Hematopoietic multipotent progenitor cell treated with erythropoietin and hydrocortisone succinate and interleukin-3 and kit ligand, for 6 days (in vitro differentiated cells): ENCODE data around the gene CCNO.

Experiments used
- DNase-seq: peaks from one replicate; pipeline ENCODE4 v3.0.0-alpha.2; 2015

CCNO gene, protein sequence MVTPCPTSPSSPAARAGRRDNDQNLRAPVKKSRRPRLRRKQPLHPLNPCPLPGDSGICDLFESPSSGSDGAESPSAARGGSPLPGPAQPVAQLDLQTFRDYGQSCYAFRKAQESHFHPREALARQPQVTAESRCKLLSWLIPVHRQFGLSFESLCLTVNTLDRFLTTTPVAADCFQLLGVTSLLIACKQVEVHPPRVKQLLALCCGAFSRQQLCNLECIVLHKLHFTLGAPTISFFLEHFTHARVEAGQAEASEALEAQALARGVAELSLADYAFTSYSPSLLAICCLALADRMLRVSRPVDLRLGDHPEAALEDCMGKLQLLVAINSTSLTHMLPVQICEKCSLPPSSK

DNA sequence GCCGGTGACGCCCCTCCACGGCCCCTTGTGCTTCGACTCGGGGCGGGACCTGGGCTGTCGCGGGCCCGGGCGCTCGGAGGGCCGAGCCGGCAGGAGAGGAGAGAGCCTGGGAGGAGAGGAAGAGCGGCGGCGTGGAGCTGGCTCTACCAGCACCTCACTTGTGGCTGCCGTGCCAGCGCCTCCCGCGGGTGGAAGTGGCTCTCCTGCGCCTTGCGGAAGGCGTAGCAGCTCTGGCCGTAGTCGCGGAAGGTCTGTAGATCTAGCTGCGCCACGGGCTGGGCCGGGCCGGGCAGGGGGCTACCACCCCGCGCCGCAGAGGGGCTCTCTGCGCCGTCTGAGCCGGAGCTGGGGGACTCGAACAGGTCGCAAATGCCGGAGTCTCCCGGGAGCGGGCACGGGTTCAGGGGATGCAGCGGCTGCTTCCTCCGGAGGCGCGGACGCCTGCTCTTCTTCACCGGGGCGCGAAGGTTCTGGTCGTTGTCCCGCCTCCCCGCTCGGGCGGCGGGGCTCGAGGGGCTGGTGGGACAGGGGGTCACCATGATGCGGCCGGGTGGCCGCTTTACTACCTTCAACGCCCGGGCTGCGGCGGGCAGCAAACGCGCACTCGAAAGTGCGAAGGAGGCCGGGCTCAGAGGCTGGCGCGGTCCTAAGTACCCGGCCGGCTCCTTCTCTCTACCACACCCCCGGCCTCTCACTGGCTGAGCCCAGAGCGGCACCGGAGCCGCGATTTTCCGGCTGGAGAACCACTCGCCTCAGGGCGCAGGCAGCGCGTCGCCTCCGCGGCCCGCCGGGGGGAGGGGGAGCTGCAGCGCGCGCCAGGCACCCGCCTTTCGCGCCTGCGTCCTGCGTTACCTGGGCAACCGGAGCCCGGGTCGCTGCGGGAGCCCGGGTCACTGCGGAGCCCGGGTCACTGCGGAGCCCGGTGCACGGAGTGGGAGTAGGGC is at the start of gene CCNO:
Gene CCNO, minus strand, starts transcription at position 624 of the 944 bp plus-strand sequence. Its CDS starts 85 bp downstream, at position 539.
- peak; percentile 75 for DNase-seq

DNA sequence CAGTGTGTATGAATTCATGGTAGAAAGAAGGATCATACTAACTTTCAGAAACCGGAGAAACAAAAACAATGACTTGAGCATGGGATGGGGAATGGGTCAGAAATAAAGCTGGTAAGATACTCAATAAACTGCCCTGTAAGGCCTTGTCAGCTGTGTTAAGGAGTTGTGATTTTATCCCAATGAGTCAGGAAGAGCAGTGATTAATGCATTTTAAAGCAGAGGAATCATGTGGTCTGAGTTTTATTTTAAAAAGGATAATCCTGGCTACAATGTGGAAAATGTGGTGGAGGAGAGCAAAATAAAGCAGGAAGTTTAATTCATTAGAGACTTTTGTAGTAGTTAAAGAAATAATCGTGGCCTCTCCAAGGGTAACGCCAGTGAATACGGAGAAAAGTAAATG is 45.4 kb upstream of the CCNO start:
- no peak for DNase-seq

GRCh38 chr5:55276771-55277170 is 43.4 kb upstream of the CCNO start:
- DNase-seq: no peak

DNA sequence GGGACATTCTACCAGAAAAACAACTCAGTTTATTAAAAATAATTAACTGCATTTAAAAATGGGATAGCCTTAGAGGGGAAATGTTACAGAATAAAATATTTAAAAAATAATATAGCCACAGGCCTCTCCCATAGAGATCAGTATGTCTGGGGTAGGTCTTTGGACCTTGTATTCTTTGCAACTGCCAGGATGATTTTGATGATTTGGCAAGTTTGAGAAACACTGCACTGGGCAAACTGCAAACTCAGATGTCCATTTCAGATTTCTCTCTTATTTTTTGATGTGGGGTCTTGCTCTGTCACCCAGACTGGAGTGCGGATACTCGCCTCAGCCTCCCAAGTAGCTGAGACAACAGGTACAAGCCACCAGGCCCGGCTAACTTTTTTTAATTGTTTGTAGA is 24.9 kb upstream of the CCNO start:
- DNase-seq: no peak

GRCh38 chr5:55254802-55255201 is 21.4 kb upstream of the CCNO start:
- no peak for DNase-seq

- DNase-seq: no peak
Measured at GRCh38 chr5:55250064-55250463, 16.7 kb upstream of the CCNO start.

DNA sequence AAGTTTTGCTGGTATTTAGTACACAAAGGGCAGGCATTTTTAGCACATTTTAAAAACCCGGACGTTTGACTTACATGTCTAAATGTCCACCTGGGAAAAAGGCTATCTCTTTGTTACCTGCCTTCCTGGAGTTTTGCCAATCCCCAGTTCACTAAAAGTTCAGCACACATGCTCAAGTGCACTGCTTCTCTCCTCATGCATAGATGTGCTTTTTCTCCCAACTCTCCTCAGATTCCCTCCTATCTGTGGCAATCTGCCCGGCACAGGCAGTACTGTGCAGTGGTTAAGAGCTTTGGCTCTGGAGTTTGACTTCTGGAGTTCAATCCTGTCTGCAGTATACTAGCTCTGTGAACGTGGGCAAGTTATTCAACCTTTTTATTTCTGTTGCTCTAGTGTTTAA is 8.3 kb upstream of the CCNO start:
- no peak for DNase-seq

GRCh38 chr5:55236800-55237199 is 3.4 kb upstream of the CCNO start:
- DNase-seq: no peak

- peak; percentile 23 for DNase-seq
Measured at GRCh38 chr5:55234121-55234700, 803 bp upstream of the CCNO start.

DNA sequence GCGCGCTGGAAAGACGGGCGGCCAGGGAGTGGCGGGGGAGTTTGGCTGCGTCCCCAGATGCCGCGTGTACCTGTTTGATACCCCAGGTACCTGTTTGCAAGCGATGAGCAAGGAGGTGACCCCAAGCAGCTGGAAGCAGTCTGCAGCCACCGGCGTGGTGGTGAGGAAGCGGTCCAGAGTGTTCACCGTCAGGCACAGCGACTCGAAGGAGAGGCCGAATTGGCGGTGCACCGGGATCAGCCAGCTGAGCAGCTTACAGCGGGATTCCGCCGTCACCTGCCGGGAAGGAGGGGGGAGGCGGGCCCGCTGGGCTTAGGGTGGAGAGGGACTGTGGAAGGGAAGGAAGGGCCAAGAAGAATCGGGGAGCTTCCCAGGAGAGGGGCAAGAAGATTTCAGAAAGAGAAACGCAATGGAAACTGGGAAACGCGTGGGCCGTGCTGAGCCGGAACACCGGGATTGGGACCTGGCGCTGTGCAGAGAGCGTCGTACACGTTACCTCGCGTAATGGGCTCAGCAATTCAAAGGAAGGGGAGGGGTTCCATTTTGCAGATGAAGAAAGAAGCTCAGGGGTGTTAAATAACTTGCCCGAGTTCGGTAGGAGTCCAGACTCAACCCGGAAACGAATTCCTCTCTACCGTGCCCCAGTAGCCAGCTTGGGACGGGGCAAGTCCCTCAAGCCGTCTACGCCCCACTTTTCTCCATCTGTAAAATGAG is 980 bp downstream of the CCNO start:
- peak; percentile 19 for DNase-seq

DNA sequence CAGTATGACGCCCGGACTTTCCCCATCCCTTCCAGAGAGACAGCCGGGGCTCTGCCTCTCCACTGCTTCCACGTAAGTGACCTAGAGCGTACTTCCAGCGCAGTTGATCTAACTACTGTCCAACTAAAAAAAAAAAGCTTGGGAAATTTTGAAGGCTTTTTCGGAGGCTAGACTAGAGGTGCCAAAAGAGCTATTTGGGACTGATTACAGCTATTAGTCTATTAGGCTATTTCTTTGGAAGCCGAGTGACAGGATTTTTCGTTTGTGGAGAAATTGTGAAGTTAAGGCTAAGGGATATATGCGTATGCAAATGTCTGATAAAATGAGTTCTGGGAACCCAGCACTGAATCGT is 1.5 kb downstream of the CCNO start:
- DNase-seq: no peak

DNA sequence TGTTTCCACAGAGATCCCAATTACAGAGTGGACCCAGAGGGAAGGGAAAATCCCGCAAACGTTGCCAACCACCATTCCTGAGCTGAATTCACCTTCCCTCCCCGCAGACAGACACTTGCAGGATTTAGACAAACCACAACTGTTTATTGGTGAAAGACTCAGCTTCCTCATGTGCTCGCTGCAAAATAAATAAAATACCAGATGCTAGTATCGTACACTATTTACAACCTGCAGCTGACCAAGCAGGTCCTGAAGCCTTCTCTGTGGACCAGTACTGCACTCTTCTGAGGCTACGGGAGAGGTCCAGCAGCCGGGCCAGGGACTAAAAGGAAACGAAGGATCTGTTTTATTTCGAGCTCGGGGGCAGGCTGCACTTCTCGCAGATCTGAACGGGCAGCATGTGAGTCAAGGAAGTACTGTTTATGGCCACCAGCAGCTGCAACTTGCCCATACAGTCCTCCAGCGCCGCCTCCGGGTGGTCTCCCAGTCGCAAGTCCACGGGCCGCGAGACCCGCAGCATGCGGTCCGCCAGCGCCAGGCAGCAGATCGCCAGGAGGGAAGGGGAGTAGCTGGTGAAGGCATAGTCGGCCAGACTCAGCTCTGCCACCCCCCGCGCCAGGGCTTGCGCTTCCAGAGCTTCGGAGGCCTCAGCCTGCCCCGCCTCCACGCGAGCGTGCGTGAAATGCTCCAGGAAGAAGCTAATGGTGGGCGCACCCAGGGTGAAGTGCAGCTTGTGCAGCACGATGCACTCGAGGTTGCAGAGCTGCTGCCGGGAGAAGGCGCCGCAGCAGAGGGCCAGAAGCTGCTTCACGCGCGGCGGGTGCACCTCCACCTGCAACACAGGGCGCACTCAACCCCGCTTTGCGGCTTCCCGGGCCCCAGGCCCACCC is 2.1 kb downstream of the CCNO start:
- DNase-seq: no peak

DNA sequence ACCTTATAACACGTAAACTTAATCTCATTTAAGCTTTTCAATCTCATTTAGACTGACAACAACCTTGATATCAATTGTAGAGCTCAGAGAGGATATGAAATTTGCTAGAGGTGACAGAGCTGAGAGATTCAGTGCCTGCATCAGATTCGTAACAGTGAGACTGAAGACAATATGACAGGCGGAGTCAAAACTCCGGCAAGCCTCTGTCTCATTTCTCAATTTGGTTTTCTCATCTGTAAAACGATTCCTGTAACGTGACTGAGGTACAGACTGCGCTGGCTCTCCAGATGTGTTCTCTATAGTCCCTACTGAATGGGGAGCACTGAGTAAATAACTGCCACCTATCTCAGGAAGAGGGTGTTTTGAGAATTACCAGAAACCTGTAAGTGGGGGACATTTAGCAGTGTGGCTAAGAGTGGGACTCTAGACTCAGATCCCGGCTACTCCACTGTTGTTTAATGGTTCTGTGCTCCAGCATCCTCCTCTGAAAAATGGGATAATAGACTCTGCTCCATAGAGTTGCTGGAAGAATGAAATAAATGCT is 3.2 kb downstream of the CCNO start:
- no peak for DNase-seq

- no peak for DNase-seq
Measured at GRCh38 chr5:55227664-55228430, 5.6 kb downstream of the CCNO start.

DNA sequence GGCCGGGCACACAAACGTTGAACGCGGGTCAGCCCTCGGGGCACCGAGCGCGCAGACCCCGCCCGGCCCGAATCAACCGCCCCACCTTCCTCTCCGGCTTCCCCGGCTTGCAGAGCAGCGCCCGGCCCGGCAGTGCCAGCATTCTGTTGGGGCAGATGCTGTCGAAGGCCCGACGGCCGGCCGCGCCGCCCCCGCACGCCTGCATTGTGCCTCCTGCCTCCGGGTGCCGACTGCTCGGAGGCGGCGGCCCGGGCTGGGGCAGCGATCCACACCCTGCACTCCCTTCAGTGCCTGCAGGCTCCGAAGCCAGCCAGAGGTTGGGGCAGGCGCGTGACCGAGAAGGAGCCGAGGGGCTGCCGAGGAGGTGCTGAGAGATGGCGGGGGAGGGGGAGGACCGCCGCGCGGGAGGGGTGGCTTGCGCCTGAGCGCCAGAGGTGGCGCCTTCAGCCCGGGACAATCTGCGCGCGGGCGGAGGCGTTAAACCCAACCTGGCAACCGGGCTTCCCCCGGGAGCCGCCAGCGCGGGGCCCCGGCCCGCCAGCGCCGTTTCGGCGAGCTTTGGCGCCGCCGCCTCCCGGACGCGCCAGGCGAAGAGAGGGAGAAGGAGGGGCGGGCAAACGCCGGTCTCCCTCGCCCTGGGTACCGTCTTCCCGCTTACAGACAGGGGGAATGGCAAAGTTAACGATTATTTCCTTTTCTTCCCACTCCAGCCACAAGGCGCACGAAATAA is 6.3 kb downstream of the CCNO start, which contains the start of gene MCIDAS:
Gene MCIDAS, minus strand, starts transcription at position 382 of the 730 bp plus-strand sequence. Its CDS starts 177 bp downstream, at position 205.
- peak; percentile 49 for DNase-seq

- DNase-seq: peak; percentile 81
Measured at GRCh38 chr5:55226027-55226933, 7.1 kb downstream of the CCNO start.

GRCh38 chr5:55225346-55225745 is 8.1 kb downstream of the CCNO start:
- no peak for DNase-seq

DNA sequence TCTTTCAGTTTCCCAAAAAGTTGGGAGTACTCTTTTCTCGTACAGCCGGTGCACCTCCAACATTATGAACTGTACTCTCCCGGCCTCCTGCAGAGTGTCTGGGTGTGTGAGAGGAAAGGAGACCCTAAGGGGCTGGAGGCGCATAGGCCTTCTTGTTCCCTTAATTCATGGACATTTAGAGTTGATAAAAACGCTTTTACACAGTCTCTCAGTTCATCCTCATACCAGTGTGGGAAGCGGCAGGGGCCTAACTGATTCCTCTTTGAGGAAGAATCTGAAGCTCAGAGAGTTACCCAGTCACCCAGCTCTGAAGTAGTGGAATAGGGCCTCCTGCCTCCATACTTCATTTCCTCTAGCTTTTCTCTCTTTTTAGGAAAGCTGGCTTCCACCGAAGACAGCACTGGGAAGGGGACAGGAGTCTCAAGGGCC is 9.6 kb downstream of the CCNO start:
- no peak for DNase-seq
